Activated CD4-positive, alpha-beta T cell treated with anti-CD3 and anti-CD28 coated beads, Interleukin-2, amount 50 U/mL, for 16 hours (primary cell): ENCODE measurements around the gene TUBGCP5.

ENCODE experiments used
- DNase-seq: peaks from one replicate; pipeline ENCODE4 v3.0.0-alpha.2; 2020

The TUBGCP5 gene

DNA sequence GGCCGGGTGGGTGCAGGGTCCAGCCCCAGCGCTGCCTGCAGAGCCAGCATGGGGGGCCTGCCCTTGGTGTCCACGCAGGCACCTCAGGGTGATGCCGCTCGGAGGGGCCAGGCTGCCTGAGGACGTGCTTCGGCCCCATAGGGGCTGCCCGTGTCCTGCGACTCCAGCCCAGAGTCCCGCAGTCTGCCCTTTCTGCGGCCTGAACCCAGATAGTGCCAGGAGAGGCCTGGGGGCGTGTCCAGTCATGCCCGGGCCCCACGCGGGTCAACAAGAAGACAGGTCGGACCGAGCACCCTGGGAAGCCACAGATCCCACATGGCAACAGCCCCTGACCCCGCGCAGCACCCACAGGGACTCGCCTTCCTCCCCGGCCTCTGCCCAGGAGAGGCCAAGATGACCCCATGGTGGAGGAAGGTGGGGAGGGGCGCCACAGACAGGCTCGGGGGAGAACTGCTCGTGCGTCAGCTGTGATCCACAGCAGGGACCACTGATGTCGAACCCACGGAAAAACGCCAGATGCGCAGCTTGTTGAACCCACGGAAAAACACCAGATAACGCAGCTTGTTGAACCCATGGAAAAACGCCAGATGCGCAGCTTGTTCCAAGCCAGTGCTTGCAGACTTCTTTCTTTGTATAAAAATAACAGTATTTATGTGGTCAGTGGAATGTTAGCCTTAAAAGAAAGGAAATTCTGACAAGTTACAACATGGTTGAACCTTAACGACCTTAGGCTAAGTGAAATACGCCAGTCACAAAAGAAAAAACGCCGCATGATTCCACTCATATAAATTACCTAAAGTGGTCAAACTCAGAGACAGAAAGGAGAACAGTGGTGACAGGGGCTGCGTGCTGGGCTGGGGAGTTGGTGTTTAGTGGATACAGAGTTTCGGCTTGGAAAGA, 87.7 kb downstream of the TUBGCP5 start:
- DNase-seq = no peak

DNA sequence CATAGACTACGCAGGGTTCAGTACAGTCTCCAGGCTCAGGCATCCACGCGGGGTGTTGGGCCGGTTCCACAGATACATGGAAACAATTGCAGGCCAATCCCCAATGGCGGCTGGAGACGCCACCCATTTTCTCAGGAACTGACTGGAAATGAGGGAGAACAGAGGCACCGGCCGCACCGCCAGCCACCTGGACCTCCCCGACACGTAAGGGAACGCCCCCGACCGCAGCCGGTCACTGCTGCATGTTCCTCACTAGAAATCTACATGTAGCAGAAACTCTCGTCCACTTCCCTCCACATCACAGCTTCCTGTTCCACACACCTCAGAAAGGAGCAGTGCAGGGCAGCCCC, 88.4 kb downstream of the TUBGCP5 start:
- no peak for DNase-seq

DNA sequence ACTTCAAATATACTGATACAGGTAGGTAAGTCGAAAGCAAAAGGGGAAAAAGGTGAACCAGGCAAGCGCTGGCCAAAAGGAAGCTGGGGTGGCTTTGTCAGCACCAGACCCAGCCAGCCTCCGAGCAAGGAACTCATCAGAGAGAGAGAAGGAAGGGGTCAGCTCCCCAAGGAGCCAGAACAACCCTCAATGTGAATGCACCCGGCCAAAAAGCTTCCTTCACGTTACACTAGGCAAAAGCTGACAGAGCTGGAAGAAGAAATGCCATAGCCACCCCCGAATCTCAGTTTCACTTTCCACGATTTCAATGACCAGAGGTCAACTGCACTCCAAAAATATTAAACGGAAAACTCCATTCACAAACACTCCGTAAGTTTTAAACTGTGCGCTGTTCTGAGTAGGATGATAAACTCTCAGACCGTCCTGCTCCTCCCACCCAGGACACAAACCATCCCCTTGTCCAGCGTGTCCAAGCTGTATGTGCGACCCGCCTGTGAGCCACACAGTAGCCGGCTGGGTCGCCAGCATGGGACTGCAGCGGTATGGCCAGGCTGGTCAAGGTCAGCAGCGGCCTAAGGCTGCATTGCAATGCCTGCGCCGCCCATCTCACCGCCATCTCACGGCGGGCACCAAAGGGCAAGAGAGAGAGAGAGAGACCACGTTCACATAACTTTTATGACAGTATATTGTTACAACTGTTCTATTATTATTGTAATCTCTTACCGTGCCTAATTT, 88.9 kb downstream of the TUBGCP5 start:
- DNase-seq = no peak
